Measurements from ENCODE around the gene EEF2KMT. TPM values are rescaled to one million over a fixed set of nuclear protein-coding genes. Genes with fewer than 3 reads are reported as not detected.
A peak's percentile ranks its signal among the peaks of the same experiment; 100 is the strongest.

EEF2KMT gene
- total and polyA plus RNA-seq, 2 of the 13 experiments (the other 11 are each of a cell fraction or from before 2014, with no cell fraction given) = 10.7 to 26.9 TPM

GRCh38 chr16:5035909-5036227, 61.7 kb downstream of the EEF2KMT start (continued):
- TF ChIP-seq ZNF572 (CRISPR knock-in tag; IDR thresholded peaks at IDR 0.05) = 0 out of 2 replicates have a peak, but pooled peaks have one; percentile 5
- 0 out of 2 replicates have a peak, but pooled peaks have one; percentile 34 for TF ChIP-seq ZNF713 (CRISPR knock-in tag; IDR thresholded peaks at IDR 0.05)
- TF ChIP-seq ZNF124 (CRISPR knock-in tag; IDR thresholded peaks at IDR 0.05) = no peak
- TF ChIP-seq ZNF598 (CRISPR knock-in tag; IDR thresholded peaks at IDR 0.05; ENCODE audit: borderline replicate concordance) = no peak
- TF ChIP-seq PHF8 (CRISPR knock-in tag; IDR thresholded peaks at IDR 0.05) = no peak
- TF ChIP-seq ZNF333 (CRISPR knock-in tag; IDR thresholded peaks at IDR 0.05; ENCODE audit: borderline replicate concordance) = peak; percentile 48; the same call in 1 of the 2 replicates
- no peak; the same call in 1 of the 2 replicates for TF ChIP-seq ISX (CRISPR knock-in tag; conservative IDR thresholded peaks at IDR 0.05)
- TF ChIP-seq ZNF274 (CRISPR knock-in tag; IDR thresholded peaks at IDR 0.05) = 0 out of 2 replicates have a peak, but pooled peaks have one; percentile 5
- TF ChIP-seq FIP1L1 (IDR thresholded peaks at IDR 0.05; ENCODE audit: borderline replicate concordance, insufficient read depth, low read depth, low read length) = no peak
- no peak; the same call in 1 of the 2 replicates for TF ChIP-seq ARID4A (CRISPR knock-in tag; IDR thresholded peaks at IDR 0.05; ENCODE audit: borderline replicate concordance)
- TF ChIP-seq CENPT (CRISPR knock-in tag; IDR thresholded peaks at IDR 0.05; ENCODE audit: low read depth) = no peak
- 0 out of 2 replicates have a peak, but pooled peaks have one; percentile 13 for TF ChIP-seq HINFP (CRISPR knock-in tag; IDR thresholded peaks at IDR 0.05; ENCODE audit: low read depth)
- TF ChIP-seq JUN (CRISPR knock-in tag; IDR thresholded peaks at IDR 0.05) = no peak
- TF ChIP-seq ZNF704 (CRISPR knock-in tag; IDR thresholded peaks at IDR 0.05; ENCODE audit: borderline replicate concordance) = no peak
- no peak for TF ChIP-seq ZNF589 (CRISPR knock-in tag; conservative IDR thresholded peaks at IDR 0.05)
- TF ChIP-seq ZNF552 (CRISPR knock-in tag; IDR thresholded peaks at IDR 0.05; ENCODE audit: borderline replicate concordance) = no peak
- no peak for TF ChIP-seq SRSF4 (IDR thresholded peaks at IDR 0.05; ENCODE audit: low read depth, low read length, poor library complexity, severe bottlenecking)
- TF ChIP-seq MIER2 (CRISPR knock-in tag; IDR thresholded peaks at IDR 0.05) = no peak
- TF ChIP-seq SPEN (CRISPR knock-in tag; IDR thresholded peaks at IDR 0.05; ENCODE audit: low read depth) = no peak
- no peak for TF ChIP-seq ZNF619 (CRISPR knock-in tag; IDR thresholded peaks at IDR 0.05)
- TF ChIP-seq ZNF709 (CRISPR knock-in tag; IDR thresholded peaks at IDR 0.05) = no peak
- TF ChIP-seq HIC2 (CRISPR knock-in tag; IDR thresholded peaks at IDR 0.05; ENCODE audit: low read depth) = no peak
- TF ChIP-seq GTF3A (CRISPR knock-in tag; conservative IDR thresholded peaks at IDR 0.05) = no peak
